Psoas muscle (tissue), 8 donors: ENCODE measurements around the gene NIPAL3. TPM values are rescaled to one million over a fixed set of nuclear protein-coding genes. Genes with fewer than 3 reads are reported as not detected.

Experiments used
- ATAC-seq, 4 donors: fragments of 200-7000 bp; cut with Tn5 transposase; one replicate each; pipeline ENCODE4 v1.9.1; 2020; ENCODE audit warnings: moderate library complexity in 3 of 4, mild to moderate bottlenecking in 2 of 4
- DNase-seq, 2 donors: peaks; one replicate each; pipeline ENCODE4 v3.0.0-alpha.2; 2020
- H3K27ac ChIP-seq: fragments of 200-600 bp; one replicate; pipeline ENCODE4 v1.8.0; 2022
- H3K27me3 ChIP-seq, 3 donors: fragments of 200-600 bp in 1 of 3; one replicate each; pipeline versions ENCODE4 v1.6.1 to v1.8.0; 2013 to 2022; ENCODE audit warnings: low read length in 2 of 3, mild to moderate bottlenecking in 2 of 3, moderate library complexity in 1 of 3; ENCODE audit not compliant: insufficient read depth in 3 of 3
- H3K36me3 ChIP-seq, 2 donors: fragments of 200-600 bp in 1 of 2; one replicate each; pipeline versions ENCODE4 v1.6.1 to v1.8.0; 2013 to 2022; ENCODE audit warnings: low read depth in 1 of 2, mild to moderate bottlenecking in 1 of 2, moderate library complexity in 1 of 2; ENCODE audit not compliant: insufficient read depth in 1 of 2
- H3K4me1 ChIP-seq: fragments of 200-600 bp; one replicate; pipeline ENCODE4 v1.8.0; 2022
- H3K4me3 ChIP-seq: fragments of 200-600 bp; one replicate; pipeline ENCODE4 v1.8.0; 2022; ENCODE audit warnings: mild to moderate bottlenecking
- H3K9me3 ChIP-seq: fragments of 200-600 bp; one replicate; pipeline ENCODE4 v1.8.0; 2022
- CTCF ChIP-seq: fragments of 200-600 bp; IDR thresholded peaks from one replicate; pipeline ENCODE4 v1.8.0; 2022; ENCODE audit warnings: antibody characterized with exemption
- WGBS, 3 donors: extraction: QIAGEN DNeasy Blood & Tissue Kit; methylation state at CpG; one replicate each; pipeline versions ENCODE4 v1.1.6 to v1.1.7; 2013; 5-methylcytosine and 5-hydroxymethylcytosine counted together
- intact Hi-C, 2 donors: fragments of 100-400 bp; cut with DNase I; formaldehyde crosslinking; loops; one replicate each; pipeline versions ENCODE4 v1.11.0 to v1.14.2; 2022
- polyA plus RNA-seq, 3 donors: library from polyadenylated mRNA; stranded (reverse); fragments of 200-250 nt; gene quantifications; one replicate each; pipeline ENCODE4 v1.2.3, GENCODE V29; 2013
- total RNA-seq, 4 donors: library from RNA; stranded (reverse); fragmentation: NEBNext Ultra II Directional in 2 of 4; extraction: Animal tissue kit (Norgen Biotek cat#: 25700) in 2 of 4; gene quantifications; one replicate each; pipeline versions ENCODE4 v1.2.1 to v1.2.4, GENCODE V29; 2021 to 2023
- donor health status: healthy with polysubstance abuse.
- donor health status: DM: no; HTN: no; CAD: no; lungs with moderate emphysema.
- donor health status: Bipolar disorder and iron deficiency.
- donor health status: healthy.
- donor health status: DM: yes; HTN: yes; CAD: no.
- donor health status: DM: no; HTN: no; CAD: no.
- donor health status: DM: no; HTN: no; CAD: no.
- donor health status: DM: yes; HTN: yes; CAD: no.

The NIPAL3 gene
- total and polyA plus RNA-seq, 7 donors, result 1.1 to 10.9 (median 3.9) TPM

DNA sequence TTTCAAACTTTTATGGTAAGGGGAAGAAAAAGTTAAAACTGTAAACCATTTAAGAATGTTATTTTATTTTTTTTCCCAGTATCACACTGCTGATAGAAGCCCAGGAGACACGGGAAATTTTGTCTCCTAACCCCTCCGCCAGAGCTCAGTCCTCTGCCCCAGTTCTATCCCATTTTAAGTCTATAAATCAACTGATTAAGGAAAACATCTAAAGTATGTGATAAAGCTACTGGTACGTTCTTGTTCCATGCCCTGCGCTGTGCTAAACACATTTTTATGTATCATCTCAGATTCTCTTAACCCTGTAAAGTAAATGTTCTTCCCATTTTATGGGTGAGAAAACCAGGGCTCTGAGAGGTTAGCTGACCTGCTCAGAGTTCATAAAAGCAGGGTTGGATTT lies 34.7 kb downstream of the NIPAL3 start:
- no peak overlapping the region for H3K27ac ChIP-seq
- H3K27me3 ChIP-seq, result no peaks in the 10 kb centered on the region
- intact Hi-C loops, result loop anchor here in 1 of 2 donors (5.0 kb wide), 1 partner anchor 1198 kb away; no protein-coding TSS in a partner anchor
- H3K4me1 ChIP-seq, result no peaks in the 10 kb centered on the region
- no peak overlapping the region for H3K4me3 ChIP-seq
- no peak for TF ChIP-seq CTCF
- 66 to 82% (median 73%) methylated on average over 4 of the region's 4 CpGs for WGBS, 3 donors
- no peaks in the 10 kb centered on the region for H3K36me3 ChIP-seq
- DNase-seq (no peak), ATAC-seq (no peak)
- no peaks in the 10 kb centered on the region for H3K9me3 ChIP-seq

DNA sequence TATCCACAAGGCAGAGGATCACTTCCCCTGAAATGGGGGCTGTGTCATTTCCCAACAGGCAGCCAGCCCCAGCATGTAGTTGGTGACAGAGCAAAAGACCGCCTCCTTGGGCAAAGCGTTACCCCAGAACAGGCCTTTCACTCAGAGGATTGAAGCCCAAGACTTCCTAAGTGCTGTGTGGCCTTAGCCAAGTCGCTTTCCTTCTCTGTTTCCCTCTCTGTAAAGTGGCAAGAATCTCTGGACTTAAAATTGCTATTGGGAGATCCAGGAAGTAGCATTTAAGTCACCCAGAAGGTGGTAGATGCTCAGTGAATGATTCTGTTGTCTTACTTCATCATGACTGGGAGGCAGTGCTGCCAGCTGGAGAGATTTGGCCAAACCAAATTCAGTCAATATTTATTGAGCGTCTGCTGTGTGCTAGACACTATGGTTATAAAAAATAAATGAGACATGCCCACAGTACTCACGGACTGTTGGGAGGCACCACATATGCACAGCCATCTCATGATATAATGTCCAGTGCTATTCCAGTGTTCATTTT lies 35.3 kb downstream of the NIPAL3 start:
- ATAC-seq (no peak), DNase-seq (no peak)
- 94 to 96% (median 95%) methylated on average over 5 of the region's 5 CpGs for WGBS, 3 donors
- H3K9me3 ChIP-seq, result no peaks in the 10 kb centered on the region
- intact Hi-C loops, result loop anchor here in 1 of 2 donors (5.0 kb wide), 1 partner anchor 1199 kb away; no protein-coding TSS in a partner anchor
- no peak overlapping the region for H3K4me3 ChIP-seq
- no peaks in the 10 kb centered on the region for H3K4me1 ChIP-seq
- no peaks in the 10 kb centered on the region for H3K36me3 ChIP-seq
- no peak overlapping the region for H3K27ac ChIP-seq
- TF ChIP-seq CTCF, result no peak
- H3K27me3 ChIP-seq, result no peaks in the 10 kb centered on the region

- intact Hi-C loops, result loop anchor here in 1 of 2 donors (5.0 kb wide), 1 partner anchor 1199 kb away; no protein-coding TSS in a partner anchor
- WGBS, 3 donors, result 71 to 74% (median 72%) methylated on average over 3 of the region's 3 CpGs
These were observed 36.1 kb downstream of the NIPAL3 start for GRCh38 chr1:24451746-24452145.

DNA sequence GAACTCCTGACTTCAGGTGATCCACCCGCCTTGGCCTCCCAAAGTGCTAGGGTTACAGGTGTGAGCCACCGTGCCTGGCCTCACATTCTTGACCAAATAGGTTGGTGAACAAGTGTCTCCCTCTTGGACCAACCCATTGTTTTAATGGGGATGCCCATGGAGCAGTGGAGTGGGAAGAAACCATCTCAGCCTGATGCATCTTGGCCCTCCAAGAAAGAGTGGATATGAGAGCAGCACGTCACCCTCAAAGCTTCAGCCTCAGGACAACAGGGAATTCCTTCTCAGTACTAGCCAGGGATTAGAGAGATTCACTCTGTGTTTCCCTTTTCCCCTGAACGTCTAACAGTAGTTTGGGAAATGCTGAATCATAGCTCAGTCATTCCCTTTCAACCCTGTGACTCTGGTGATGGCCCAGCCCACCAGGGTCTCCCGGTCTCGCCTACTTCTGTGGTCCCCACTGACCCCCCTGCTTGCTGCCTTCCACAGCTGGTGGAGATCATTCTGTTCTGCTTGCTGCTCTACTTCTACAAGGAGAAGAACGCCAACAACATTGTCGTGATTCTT lies 37.4 kb downstream of the NIPAL3 start:
- no peak for TF ChIP-seq CTCF
- WGBS, 3 donors, result 77 to 82% (median 81%) methylated on average over 8 of the region's 8 CpGs
- H3K36me3 ChIP-seq, result peaks cover 0 to 4% of the 10 kb centered on the region in 2 donors
- intact Hi-C loops, result loop anchor here in 1 of 2 donors (5.0 kb wide), 1 partner anchor 1201 kb away; no protein-coding TSS in a partner anchor
- H3K4me3 ChIP-seq, result no peak overlapping the region
- DNase-seq (no peak), ATAC-seq (no peak)
- H3K4me1 ChIP-seq, result no peaks in the 10 kb centered on the region
- H3K27me3 ChIP-seq, result no peaks in the 10 kb centered on the region
- H3K9me3 ChIP-seq, result no peaks in the 10 kb centered on the region
- no peak overlapping the region for H3K27ac ChIP-seq

More at GRCh38 chr1:24451746-24452145, 36.1 kb downstream of the NIPAL3 start:
- no peak for ATAC-seq
- Histone ChIP-seq H3K36me3 (no peaks in the 10 kb centered on the region), H3K4me1 (no peaks in the 10 kb centered on the region), H3K4me3 (no peak overlapping the region), H3K9me3 (no peaks in the 10 kb centered on the region), H3K27me3 (no peaks in the 10 kb centered on the region), H3K27ac (no peak overlapping the region)
- no peak for TF ChIP-seq CTCF
- no peak for DNase-seq
